HG02870 (cell line): Measurements from ENCODE around the gene BLACAT1.

Source experiments
- ATAC-seq: cut with Tn5 transposase; IDR thresholded peaks from one replicate; pipeline ENCODE4 v1.9.1; 2021; ENCODE audit warnings: mild to moderate bottlenecking, moderate library complexity; ENCODE audit not compliant: unreplicated experiment

BLACAT1 gene

DNA sequence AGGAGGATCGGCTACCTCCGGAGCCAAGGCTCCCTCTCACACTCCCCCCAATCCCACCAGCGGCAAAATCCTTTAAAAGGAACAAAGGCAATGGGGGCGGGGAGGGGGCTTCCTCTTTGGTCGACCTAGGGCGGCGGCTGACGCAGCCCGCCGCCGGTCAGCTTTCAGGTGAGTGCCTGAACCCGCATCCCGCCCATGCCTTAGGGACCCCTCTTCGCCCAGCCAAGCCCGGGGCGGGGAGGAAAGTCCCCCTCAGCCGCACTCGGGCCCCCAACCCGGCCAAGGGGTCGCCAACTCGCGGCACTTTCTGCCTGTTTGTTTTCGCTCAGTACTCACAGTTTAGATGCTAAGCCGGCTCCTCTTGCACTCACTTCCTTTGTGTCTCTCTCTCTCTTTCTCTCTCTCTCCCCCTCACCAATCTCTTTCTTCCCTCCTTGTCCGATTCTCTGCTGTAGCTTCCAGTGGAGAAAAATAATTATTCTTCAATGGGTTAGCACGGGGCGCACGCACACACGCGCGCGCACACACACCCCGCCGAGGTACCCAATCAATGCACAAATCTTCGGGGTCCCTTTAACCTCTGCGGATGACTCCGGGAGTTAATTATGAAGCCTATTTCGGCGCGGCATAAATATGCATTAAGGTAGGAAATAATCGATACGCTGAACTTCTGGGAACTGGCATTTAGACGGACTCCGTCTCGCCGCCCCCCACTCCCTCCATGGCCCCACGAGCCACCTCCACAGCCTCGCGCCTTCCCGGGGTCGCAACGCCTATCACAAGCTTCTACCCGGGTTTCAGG, at the start of gene BLACAT1:
Gene BLACAT1, minus strand, starts transcription at position 465 of the 802 bp plus-strand sequence.
- ATAC-seq: no peak

GRCh38 chr1:205505076-205505729, 49.4 kb upstream of the BLACAT1 start:
- ATAC-seq: no peak

- no peak for ATAC-seq
These were observed 48.6 kb upstream of the BLACAT1 start, which contains the start of gene CDK18 for GRCh38 chr1:205504311-205505075. Gene CDK18 (plus strand): TSS chr1:205504669. CDS start chr1:205523168, 18,499 bp downstream.

DNA sequence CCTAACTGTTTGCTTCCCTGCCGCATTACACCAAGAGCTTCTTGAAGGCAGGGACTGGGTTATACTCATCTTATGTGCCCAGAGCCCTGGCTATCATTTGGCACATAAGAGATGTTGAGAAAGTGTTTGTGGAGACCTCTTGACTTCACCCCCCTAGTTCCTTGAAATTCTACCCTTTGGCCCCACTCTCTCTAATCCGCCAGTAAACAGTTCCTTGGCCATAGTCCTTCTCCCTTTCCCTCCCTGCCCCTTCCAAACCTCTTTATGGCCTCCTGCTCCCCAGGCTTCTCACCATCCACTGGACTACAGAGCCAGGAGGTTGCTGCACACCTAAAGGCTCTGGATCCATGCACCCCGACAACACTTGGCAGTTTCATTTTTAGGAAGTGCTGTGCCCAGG, 47.1 kb upstream of the BLACAT1 start:
- no peak for ATAC-seq

DNA sequence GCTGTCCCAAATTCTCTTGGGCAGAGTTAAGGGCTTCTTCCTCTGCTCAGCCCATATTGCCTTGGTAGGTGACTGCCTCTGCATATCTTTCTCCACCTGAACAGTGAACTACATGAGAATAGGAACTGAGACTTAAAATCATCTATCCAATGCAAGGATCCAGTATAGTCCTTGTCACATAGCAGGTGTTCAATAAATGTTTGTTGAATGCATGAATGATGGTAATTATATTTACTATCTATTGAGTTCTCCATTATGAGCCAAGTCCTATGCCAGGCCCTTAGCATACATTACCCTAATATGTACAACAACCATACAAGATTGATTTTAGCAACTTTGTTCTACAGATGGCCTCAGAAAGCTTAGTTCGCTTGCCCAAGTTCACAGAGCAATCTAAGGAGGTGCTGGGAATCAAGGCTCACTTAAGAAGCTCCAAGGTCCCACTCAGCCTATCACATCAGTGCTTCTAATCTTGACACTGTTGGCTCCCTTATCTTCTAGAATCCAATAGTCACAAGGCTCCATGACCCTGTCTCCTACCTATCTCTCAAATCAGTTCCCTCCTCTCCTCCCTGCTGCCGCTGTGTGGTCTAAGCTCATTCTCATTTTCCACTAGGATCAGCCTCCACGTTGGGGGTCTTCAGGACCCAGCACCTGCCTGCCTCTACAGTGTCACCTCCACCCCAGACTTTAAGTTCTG, 46.4 kb upstream of the BLACAT1 start:
- no peak for ATAC-seq

DNA sequence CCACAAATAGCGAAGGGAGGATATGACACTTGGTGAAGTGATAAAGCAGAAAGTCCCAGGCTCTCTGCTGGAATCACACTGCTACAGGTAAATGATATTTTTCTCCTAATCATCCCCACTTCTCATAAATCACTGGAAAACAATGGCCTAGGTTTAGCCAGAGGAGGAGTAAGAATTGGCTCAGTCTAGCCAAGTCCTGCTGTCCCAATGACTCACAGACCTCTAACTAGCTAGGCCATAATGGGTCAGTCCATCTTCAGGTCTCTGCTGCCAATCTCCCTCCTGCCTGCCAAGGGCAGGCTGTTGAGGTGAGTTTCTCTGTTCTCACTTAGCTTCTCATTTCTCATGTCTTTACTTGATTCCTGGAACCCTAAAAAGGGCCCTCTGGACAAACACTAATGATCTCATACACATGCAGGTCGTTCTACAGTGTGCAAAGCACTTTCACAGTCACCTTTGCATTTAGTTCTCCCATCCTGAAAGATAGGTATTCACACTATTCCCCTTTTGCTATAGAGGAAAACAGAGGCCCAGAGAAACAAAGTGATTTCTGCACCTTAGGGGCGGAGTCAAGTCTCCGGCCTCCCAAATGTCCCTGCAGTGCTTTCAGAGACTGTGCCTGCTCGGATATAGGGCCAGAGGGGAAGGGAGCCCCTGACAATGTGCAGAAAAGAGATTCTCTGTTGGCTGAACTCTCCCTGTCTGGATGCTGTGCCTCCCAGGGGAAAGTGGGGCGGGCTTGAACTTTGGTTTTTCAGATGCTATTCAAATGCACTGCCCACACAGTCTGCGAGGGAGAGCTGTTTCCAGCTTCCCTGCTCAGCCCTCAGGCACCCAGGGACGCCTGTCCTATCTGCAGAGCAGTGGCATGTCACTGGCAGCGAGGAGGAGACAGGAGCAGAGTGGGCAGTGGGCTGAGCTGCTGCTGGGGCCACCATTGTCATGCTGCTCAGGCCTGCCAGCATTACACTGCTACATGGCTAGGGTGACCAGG, 44.7 kb upstream of the BLACAT1 start:
- no peak for ATAC-seq

- ATAC-seq: no peak
These were observed 43.9 kb upstream of the BLACAT1 start for GRCh38 chr1:205499789-205500188.

- no peak for ATAC-seq
These were observed 41.5 kb upstream of the BLACAT1 start for GRCh38 chr1:205497351-205497750.

GRCh38 chr1:205496661-205497060, 40.8 kb upstream of the BLACAT1 start:
- no peak for ATAC-seq

- no peak for ATAC-seq
These were observed 39.5 kb upstream of the BLACAT1 start for GRCh38 chr1:205495237-205495823.

GRCh38 chr1:205494115-205494514, 38.3 kb upstream of the BLACAT1 start:
- no peak for ATAC-seq

GRCh38 chr1:205493241-205494085, 37.6 kb upstream of the BLACAT1 start:
- no peak for ATAC-seq

DNA sequence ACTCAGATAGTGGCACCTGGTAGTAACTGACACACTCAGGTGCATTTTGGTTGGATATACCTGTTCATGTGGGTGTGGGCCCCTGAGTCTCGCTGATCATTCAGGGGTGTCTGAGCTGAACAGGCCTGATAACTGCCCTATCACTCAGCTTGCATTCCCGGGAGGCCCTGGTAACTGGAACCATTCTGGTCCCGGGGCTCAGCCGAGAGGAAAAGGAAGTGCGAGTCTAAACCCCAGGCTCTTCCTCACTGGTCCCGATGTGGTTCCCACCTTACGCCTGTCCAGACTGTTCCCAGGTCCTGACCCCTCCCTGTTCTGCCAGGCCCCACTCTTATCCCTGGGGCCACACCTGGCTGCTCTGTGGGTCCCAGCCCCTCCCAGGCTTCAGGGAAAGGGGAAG, 36.9 kb upstream of the BLACAT1 start:
- ATAC-seq: no peak

- ATAC-seq: no peak
These were observed 36.4 kb upstream of the BLACAT1 start for GRCh38 chr1:205492201-205492667.

DNA sequence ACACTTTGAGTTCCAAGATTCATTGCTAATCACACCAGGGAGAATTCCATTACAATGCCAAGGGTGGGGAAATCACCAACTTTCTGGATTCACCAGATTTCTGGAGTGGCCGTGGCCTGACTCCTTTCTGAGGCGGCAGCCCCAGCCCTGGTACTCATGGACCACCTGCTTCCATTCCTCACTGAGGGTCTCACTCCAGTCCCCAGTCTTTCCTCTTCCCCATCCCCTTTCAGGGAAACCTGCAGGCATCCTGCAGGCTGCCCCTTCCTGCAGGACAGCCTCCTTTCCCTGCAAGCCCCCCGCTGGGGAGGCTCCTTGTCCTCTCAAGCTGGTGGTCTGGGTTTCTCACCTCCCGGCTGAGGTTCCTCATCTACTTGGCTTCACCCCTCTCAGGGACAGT, 35.9 kb upstream of the BLACAT1 start:
- ATAC-seq: no peak

GRCh38 chr1:205488074-205488723, 32.4 kb upstream of the BLACAT1 start:
- no peak for ATAC-seq

- no peak for ATAC-seq
These were observed 30.4 kb upstream of the BLACAT1 start for GRCh38 chr1:205486258-205486657.
